Trophoblast cell (in vitro differentiated cells and primary cell): ENCODE results near the gene MIPOL1.

Source experiments
- DNase-seq, 2 donors: peaks; one replicate each; pipeline ENCODE4 v3.0.0-alpha.2; 2016
- H2AFZ ChIP-seq: 2 replicates; pipeline ENCODE4 v1.6.1; 2013; ENCODE audit warnings: low read length, moderate library complexity, mild to moderate bottlenecking; ENCODE audit not compliant: insufficient read depth, poor library complexity
- H2AK5ac ChIP-seq: 2 replicates; pipeline ENCODE4 v1.6.1; 2013; ENCODE audit warnings: mild to moderate bottlenecking, low read length
- H2BK120ac ChIP-seq: 2 replicates; pipeline ENCODE4 v1.6.1; 2013; ENCODE audit warnings: low read length, mild to moderate bottlenecking, moderate library complexity; ENCODE audit not compliant: insufficient read depth, poor library complexity
- H2BK12ac ChIP-seq: 2 replicates; pipeline ENCODE4 v1.6.1; 2013; ENCODE audit warnings: mild to moderate bottlenecking, low read length, moderate library complexity
- H2BK5ac ChIP-seq: 2 replicates; pipeline ENCODE4 v1.6.1; 2013; ENCODE audit warnings: low read length, low read depth, moderate library complexity, mild to moderate bottlenecking; ENCODE audit not compliant: poor library complexity
- H3K14ac ChIP-seq: 2 replicates; pipeline ENCODE4 v1.6.1; 2013; ENCODE audit warnings: mild to moderate bottlenecking, low read length
- H3K18ac ChIP-seq: 2 replicates; pipeline ENCODE4 v1.6.1; 2013; ENCODE audit warnings: mild to moderate bottlenecking, low read length
- H3K23ac ChIP-seq: 2 replicates; pipeline ENCODE4 v1.6.1; 2013; ENCODE audit warnings: low read length
- H3K27ac ChIP-seq: 2 replicates; pipeline ENCODE4 v1.5.1; 2013; ENCODE audit warnings: low read depth, mild to moderate bottlenecking, inconsistent platforms, low read length, moderate library complexity
- H3K27me3 ChIP-seq: 2 replicates; pipeline ENCODE4 v1.6.1; 2013; ENCODE audit warnings: inconsistent platforms, mild to moderate bottlenecking, low read length, moderate library complexity; ENCODE audit not compliant: insufficient read depth
- H3K36me3 ChIP-seq, 2 experiments: 1 replicate in 1 of 2; 2 replicates in 1 of 2; pipeline ENCODE4 v1.6.1; 2013; ENCODE audit warnings: low read length in 2 of 2, mild to moderate bottlenecking in 2 of 2, moderate library complexity in 1 of 2; ENCODE audit not compliant: insufficient read depth in 2 of 2, control insufficient read depth in 1 of 2
- H3K4ac ChIP-seq: 2 replicates; pipeline ENCODE4 v1.6.1; 2013; ENCODE audit warnings: low read depth, mild to moderate bottlenecking, low read length, moderate library complexity
- H3K4me1 ChIP-seq, 2 experiments: 1 replicate in 1 of 2; 2 replicates in 1 of 2; pipeline ENCODE4 v1.6.1; 2013; ENCODE audit warnings: low read length in 2 of 2, mild to moderate bottlenecking in 2 of 2, moderate library complexity in 1 of 2; ENCODE audit not compliant: insufficient read depth in 2 of 2, control insufficient read depth in 1 of 2
- H3K4me2 ChIP-seq: 2 replicates; pipeline ENCODE4 v1.6.1; 2013; ENCODE audit warnings: inconsistent platforms, mild to moderate bottlenecking, low read length, moderate library complexity
- H3K4me3 ChIP-seq: 2 replicates; pipeline ENCODE4 v1.5.1; 2013; ENCODE audit warnings: mild to moderate bottlenecking, low read depth, low read length, inconsistent platforms
- H3K79me1 ChIP-seq: one replicate; pipeline ENCODE4 v1.6.1; 2013; ENCODE audit warnings: low read length
- H3K79me2 ChIP-seq: 2 replicates; pipeline ENCODE4 v1.6.1; 2013; ENCODE audit warnings: low read length, mild to moderate bottlenecking; ENCODE audit not compliant: control insufficient read depth, insufficient read depth, poor library complexity
- H3K9ac ChIP-seq: 2 replicates; pipeline ENCODE4 v1.6.1; 2013; ENCODE audit warnings: mild to moderate bottlenecking, low read length
- H3K9me3 ChIP-seq: 2 replicates; pipeline ENCODE4 v1.6.1; 2013; ENCODE audit warnings: low read depth, mild to moderate bottlenecking, control low read depth, inconsistent platforms, low read length; ENCODE audit not compliant: insufficient read depth
- H4K12ac ChIP-seq: 2 replicates; pipeline ENCODE4 v1.6.1; 2013; ENCODE audit warnings: low read depth, mild to moderate bottlenecking, low read length, moderate library complexity
- H4K8ac ChIP-seq: 2 replicates; pipeline ENCODE4 v1.6.1; 2013; ENCODE audit warnings: low read depth, mild to moderate bottlenecking, low read length, moderate library complexity
- H4K91ac ChIP-seq: one replicate; pipeline ENCODE4 v1.6.1; 2013; ENCODE audit warnings: low read depth, mild to moderate bottlenecking, low read length, moderate library complexity
- WGBS: extraction: QIAGEN DNeasy Blood & Tissue Kit; methylation state at CpG from one replicate; pipeline ENCODE4 v1.1.7; 2013; ENCODE audit warnings: missing lambda C conversion rate; ENCODE audit not compliant: insufficient read length, insufficient coverage; ENCODE audit errors: extremely low coverage; 5-methylcytosine and 5-hydroxymethylcytosine counted together

Gene MIPOL1

GRCh38 chr14:37413050-37413449 is 215.3 kb downstream of the MIPOL1 start:
- H4K91ac ChIP-seq, result no peak overlapping the region
- no peak overlapping the region for H4K8ac ChIP-seq
- no peak overlapping the region for H2BK5ac ChIP-seq
- no peak overlapping the region for H3K23ac ChIP-seq
- H3K79me1 ChIP-seq, result no peaks in the 10 kb centered on the region
- H2BK120ac ChIP-seq, result no peak overlapping the region
- H3K14ac ChIP-seq, result no peak overlapping the region
- no peak overlapping the region for H3K27ac ChIP-seq
- H3K9ac ChIP-seq, result no peak overlapping the region
- no peaks in the 10 kb centered on the region for H3K4me1 ChIP-seq
- H2AK5ac ChIP-seq, result no peak overlapping the region
- H3K4ac ChIP-seq, result no peak overlapping the region
- no peak overlapping the region for H3K4me3 ChIP-seq
- no peak overlapping the region for H3K4me2 ChIP-seq
- H3K36me3 ChIP-seq, result no peaks in the 10 kb centered on the region
- H2BK12ac ChIP-seq, result no peak overlapping the region
- H3K79me2 ChIP-seq, result no peaks in the 10 kb centered on the region
- no peak overlapping the region for H3K18ac ChIP-seq
- no peaks in the 10 kb centered on the region for H3K27me3 ChIP-seq
- H3K9me3 ChIP-seq, result no peaks in the 10 kb centered on the region
- no CpG with 5 or more reads among the region's 1 CpG for WGBS
- H4K12ac ChIP-seq, result no peak overlapping the region
- no peak overlapping the region for H2AFZ ChIP-seq
- no peak for DNase-seq

GRCh38 chr14:37413504-37414003 is 215.8 kb downstream of the MIPOL1 start:
- Histone ChIP-seq H2BK5ac (no peak overlapping the region), H3K18ac (no peak overlapping the region), H3K9me3 (no peaks in the 10 kb centered on the region), H3K79me2 (no peaks in the 10 kb centered on the region), H3K27ac (no peak overlapping the region), H3K4ac (no peak overlapping the region), H3K27me3 (no peaks in the 10 kb centered on the region), H3K4me2 (no peak overlapping the region), H2BK120ac (no peak overlapping the region), H2AFZ (no peak overlapping the region), H3K9ac (no peak overlapping the region), H3K36me3 (no peaks in the 10 kb centered on the region), H3K4me3 (no peak overlapping the region), H3K14ac (no peak overlapping the region), H3K23ac (no peak overlapping the region), H4K12ac (no peak overlapping the region), H3K4me1 (no peaks in the 10 kb centered on the region), H4K8ac (no peak overlapping the region), H2AK5ac (no peak overlapping the region), H3K79me1 (no peaks in the 10 kb centered on the region), H2BK12ac (no peak overlapping the region), H4K91ac (no peak overlapping the region)
- WGBS, result no CpG with 5 or more reads among the region's 3 CpGs
- no peak for DNase-seq

- no peaks in the 10 kb centered on the region for H3K79me2 ChIP-seq
- H3K23ac ChIP-seq, result no peak overlapping the region
- no CpG with 5 or more reads among the region's 2 CpGs for WGBS
- no peak overlapping the region for H3K14ac ChIP-seq
- H2AFZ ChIP-seq, result no peak overlapping the region
- H2AK5ac ChIP-seq, result no peak overlapping the region
- no peaks in the 10 kb centered on the region for H3K27me3 ChIP-seq
- H2BK120ac ChIP-seq, result no peak overlapping the region
- H3K9ac ChIP-seq, result no peak overlapping the region
- H3K4me1 ChIP-seq, result no peaks in the 10 kb centered on the region
- no peak overlapping the region for H3K27ac ChIP-seq
- no peak overlapping the region for H3K4ac ChIP-seq
- no peak overlapping the region for H2BK5ac ChIP-seq
- no peak overlapping the region for H3K4me2 ChIP-seq
- no peak overlapping the region for H4K91ac ChIP-seq
- no peaks in the 10 kb centered on the region for H3K79me1 ChIP-seq
- no peak overlapping the region for H2BK12ac ChIP-seq
- H3K9me3 ChIP-seq, result no peaks in the 10 kb centered on the region
- DNase-seq, result no peak
- no peaks in the 10 kb centered on the region for H3K36me3 ChIP-seq
- H3K18ac ChIP-seq, result no peak overlapping the region
- no peak overlapping the region for H3K4me3 ChIP-seq
- no peak overlapping the region for H4K8ac ChIP-seq
- no peak overlapping the region for H4K12ac ChIP-seq
These were observed 218.5 kb downstream of the MIPOL1 start for GRCh38 chr14:37416264-37416663.

- Histone ChIP-seq H3K27me3 (no peaks in the 10 kb centered on the region), H2BK12ac (no peak overlapping the region), H3K9ac (no peak overlapping the region), H2BK120ac (no peak overlapping the region), H3K14ac (no peak overlapping the region), H3K23ac (no peak overlapping the region), H3K79me1 (no peaks in the 10 kb centered on the region), H3K36me3 (no peaks in the 10 kb centered on the region), H2AK5ac (no peak overlapping the region), H3K27ac (no peak overlapping the region), H3K4me1 (no peaks in the 10 kb centered on the region), H3K4ac (no peak overlapping the region), H4K8ac (no peak overlapping the region), H3K4me2 (no peak overlapping the region), H4K91ac (no peak overlapping the region), H3K18ac (no peak overlapping the region), H3K79me2 (no peaks in the 10 kb centered on the region), H3K9me3 (no peaks in the 10 kb centered on the region), H3K4me3 (no peak overlapping the region), H2BK5ac (no peak overlapping the region), H2AFZ (no peak overlapping the region), H4K12ac (no peak overlapping the region)
- no CpG with 5 or more reads among the region's 1 CpG for WGBS
- DNase-seq, result no peak
These were observed 219.4 kb downstream of the MIPOL1 start for GRCh38 chr14:37417151-37417550.
